OCI-LY7 (cell line): Measurements from ENCODE around the gene SERPINH1.

Experiments used
- EZH2phosphoT487 ChIP-seq: fragments of 200-600 bp; sonication (generic); IDR thresholded peaks from 2 replicates; pipeline ENCODE4 v1.6.1; 2018; ENCODE audit warnings: low read depth, borderline replicate concordance, mild to moderate bottlenecking, mixed run types, antibody characterized with exemption, low read length, moderate library complexity, mixed read lengths
- TF ChIP-seq, protein P1 (sequence below): fragments of 200-600 bp; sonication (generic); conservative IDR thresholded peaks from 2 replicates; pipeline ENCODE4 v1.5.1; 2014; ENCODE audit warnings: mild to moderate bottlenecking, antibody characterized with exemption, low read length, moderate library complexity, mixed read lengths

DNA sequence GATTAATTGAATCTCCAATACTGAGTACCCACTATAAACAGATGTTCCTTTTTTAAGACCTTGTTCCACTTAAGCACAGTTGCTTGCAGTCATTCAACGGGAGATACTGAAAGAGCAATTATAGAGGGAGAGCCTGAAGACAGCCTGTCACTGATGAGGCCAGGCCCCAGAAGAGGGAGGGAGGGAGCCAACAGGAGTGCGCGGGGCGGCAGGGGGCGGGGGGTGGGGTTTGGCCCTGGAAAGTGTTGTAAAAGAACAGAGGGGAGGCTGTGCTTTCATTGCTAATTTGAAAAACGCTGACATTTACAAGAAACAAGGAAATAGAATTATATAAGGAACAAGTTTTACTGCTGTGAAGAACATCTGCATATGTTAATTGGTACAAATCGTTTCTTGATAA is 53.7 kb downstream of the SERPINH1 start:
- TF ChIP-seq, protein P1, sequence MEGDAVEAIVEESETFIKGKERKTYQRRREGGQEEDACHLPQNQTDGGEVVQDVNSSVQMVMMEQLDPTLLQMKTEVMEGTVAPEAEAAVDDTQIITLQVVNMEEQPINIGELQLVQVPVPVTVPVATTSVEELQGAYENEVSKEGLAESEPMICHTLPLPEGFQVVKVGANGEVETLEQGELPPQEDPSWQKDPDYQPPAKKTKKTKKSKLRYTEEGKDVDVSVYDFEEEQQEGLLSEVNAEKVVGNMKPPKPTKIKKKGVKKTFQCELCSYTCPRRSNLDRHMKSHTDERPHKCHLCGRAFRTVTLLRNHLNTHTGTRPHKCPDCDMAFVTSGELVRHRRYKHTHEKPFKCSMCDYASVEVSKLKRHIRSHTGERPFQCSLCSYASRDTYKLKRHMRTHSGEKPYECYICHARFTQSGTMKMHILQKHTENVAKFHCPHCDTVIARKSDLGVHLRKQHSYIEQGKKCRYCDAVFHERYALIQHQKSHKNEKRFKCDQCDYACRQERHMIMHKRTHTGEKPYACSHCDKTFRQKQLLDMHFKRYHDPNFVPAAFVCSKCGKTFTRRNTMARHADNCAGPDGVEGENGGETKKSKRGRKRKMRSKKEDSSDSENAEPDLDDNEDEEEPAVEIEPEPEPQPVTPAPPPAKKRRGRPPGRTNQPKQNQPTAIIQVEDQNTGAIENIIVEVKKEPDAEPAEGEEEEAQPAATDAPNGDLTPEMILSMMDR: no peak
- TF ChIP-seq EZH2phosphoT487: no peak
